ENCODE results near the gene WDR82.

- TF ChIP-seq CTCF (IDR thresholded peaks at IDR 0.05): no peak
- TF ChIP-seq ZFX (IDR thresholded peaks at IDR 0.05; ENCODE audit: borderline replicate concordance): no peak
Observed at GRCh38 chr3:52313188-52313773, 34.8 kb upstream of the WDR82 start.

All from 22Rv1 (cell line).